ENCODE data around the gene KCNG2.

- TF ChIP-seq CTCF (IDR thresholded peaks at IDR 0.05): no peak
- TF ChIP-seq EP300 (IDR thresholded peaks at IDR 0.05): no peak
Observed at GRCh38 chr18:79848579-79849327, 51.0 kb downstream of the KCNG2 start.

Data from gastroesophageal sphincter (tissue), 3 donors.